Choroid plexus epithelial cell (primary cell): Measurements from ENCODE around the gene THSD7A.

Experiments
- DNase-seq: peaks from one replicate; pipeline ENCODE4 v3.0.0-alpha.2; 2010; ENCODE audit warnings: low read depth
- H3K4me3 ChIP-seq: 2 replicates; pipeline ENCODE4 v1.5.1; 2011; ENCODE audit warnings: low read depth, mild to moderate bottlenecking, control low read depth, low read length, moderate library complexity
- TF ChIP-seq, protein P1 (sequence below): conservative IDR thresholded peaks from 2 replicates; pipeline ENCODE4 v1.5.1; 2011; ENCODE audit warnings: low read depth, mild to moderate bottlenecking, control low read depth, inconsistent platforms, low read length, moderate library complexity

The THSD7A gene

DNA sequence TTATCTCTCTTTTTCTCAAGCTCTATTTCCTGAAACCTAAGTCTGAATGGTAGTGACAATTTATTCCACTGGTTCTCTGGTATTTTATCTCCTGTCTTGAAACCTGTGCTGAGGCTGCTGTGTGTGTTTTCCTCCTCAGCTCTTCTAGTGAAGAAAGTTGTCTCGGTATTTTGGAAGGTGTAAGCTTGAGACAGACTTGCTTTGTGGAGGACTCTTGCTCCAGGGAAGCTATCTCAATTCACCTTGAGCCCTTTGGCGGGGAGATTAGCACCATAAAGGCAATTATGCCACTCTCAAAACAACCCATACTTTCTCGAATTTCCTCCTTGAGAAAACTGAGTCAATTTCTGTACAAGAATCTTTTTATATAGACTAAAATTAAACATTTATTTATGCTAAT is 141.6 kb downstream of the THSD7A start:
- DNase-seq, result no peak
- no peak overlapping the region for H3K4me3 ChIP-seq
- TF ChIP-seq, protein P1, sequence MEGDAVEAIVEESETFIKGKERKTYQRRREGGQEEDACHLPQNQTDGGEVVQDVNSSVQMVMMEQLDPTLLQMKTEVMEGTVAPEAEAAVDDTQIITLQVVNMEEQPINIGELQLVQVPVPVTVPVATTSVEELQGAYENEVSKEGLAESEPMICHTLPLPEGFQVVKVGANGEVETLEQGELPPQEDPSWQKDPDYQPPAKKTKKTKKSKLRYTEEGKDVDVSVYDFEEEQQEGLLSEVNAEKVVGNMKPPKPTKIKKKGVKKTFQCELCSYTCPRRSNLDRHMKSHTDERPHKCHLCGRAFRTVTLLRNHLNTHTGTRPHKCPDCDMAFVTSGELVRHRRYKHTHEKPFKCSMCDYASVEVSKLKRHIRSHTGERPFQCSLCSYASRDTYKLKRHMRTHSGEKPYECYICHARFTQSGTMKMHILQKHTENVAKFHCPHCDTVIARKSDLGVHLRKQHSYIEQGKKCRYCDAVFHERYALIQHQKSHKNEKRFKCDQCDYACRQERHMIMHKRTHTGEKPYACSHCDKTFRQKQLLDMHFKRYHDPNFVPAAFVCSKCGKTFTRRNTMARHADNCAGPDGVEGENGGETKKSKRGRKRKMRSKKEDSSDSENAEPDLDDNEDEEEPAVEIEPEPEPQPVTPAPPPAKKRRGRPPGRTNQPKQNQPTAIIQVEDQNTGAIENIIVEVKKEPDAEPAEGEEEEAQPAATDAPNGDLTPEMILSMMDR, result no peak

DNA sequence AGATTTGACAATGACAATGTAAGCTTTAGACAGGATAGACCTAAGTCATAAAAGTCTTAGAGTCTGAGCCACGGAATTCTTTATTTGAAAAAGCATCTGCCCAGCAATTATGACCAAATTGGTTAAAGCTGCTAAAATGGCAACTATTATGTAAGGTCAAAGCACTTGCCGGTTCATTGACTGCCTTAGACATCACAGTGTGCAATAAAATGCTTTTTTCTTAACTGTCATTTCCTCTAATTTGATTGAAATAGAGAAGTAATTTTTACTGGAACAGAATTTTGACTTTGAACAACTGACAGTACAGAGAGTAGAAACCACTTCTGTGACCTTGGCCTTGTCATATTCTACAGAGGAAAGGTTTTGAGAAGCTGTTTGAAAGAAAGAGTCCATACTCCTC is 142.9 kb downstream of the THSD7A start:
- TF ChIP-seq, protein P1, result no peak
- H3K4me3 ChIP-seq, result no peak overlapping the region
- DNase-seq, result no peak

DNA sequence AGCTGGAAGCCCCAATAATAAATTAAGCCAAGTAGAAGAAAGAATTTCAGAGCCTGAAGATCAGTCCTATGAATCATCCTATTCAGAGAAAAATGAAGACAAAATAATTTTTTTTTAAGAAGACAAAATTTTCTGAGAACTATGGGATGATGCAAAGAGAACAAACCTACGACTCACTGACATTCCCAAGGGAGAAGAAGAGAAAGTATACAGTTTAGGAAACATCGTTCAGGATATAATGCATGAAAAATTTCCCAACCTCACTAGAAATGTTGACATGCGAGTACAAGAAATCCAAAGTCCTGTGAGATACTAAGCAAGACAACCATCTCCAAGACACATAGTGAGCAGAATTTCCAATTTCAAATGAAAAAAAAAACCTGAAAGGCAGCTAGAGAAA is 150.5 kb downstream of the THSD7A start:
- TF ChIP-seq, protein P1, result no peak
- DNase-seq, result no peak
- H3K4me3 ChIP-seq, result no peak overlapping the region

DNA sequence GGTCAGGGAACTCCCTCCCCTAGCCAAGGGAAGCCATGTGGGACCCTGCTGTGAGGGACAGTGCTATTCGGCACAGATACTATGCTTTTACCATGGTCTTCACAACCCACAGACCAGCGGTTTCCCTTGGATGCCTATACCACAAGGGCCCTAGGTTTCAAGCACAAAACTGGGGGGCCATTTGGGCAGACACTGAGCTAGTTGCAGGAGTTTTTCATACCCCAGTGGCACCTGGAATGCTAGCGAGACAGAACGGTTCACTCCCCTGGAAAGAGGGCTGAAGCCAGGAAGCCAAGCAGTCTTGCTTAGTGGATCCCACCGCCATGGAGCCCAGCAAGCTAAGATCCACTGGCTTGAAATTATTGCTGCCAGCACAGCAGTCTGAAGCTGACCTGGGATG is 156.8 kb downstream of the THSD7A start:
- DNase-seq, result no peak
- TF ChIP-seq, protein P1, result no peak
- H3K4me3 ChIP-seq, result no peak overlapping the region

DNA sequence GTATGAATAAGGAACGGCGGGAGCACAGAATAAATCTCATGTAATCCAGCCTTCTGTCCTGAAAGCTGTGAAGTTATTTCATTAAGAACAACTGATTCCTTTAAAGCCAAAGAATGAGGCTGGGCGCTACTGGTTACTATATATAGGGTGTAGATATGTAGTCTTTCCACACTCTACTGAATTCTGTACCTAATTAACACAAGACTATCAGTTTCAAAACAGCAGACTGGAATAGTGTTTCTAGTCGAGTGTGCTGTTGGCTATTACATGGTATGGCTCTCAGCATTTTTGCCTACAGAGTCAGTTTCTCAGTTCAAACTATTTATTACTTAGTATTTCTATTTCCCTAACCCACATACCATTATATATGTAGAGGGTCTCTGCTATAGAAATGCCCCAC is 163.3 kb downstream of the THSD7A start:
- no peak for DNase-seq
- H3K4me3 ChIP-seq, result no peak overlapping the region
- TF ChIP-seq, protein P1, result no peak

DNA sequence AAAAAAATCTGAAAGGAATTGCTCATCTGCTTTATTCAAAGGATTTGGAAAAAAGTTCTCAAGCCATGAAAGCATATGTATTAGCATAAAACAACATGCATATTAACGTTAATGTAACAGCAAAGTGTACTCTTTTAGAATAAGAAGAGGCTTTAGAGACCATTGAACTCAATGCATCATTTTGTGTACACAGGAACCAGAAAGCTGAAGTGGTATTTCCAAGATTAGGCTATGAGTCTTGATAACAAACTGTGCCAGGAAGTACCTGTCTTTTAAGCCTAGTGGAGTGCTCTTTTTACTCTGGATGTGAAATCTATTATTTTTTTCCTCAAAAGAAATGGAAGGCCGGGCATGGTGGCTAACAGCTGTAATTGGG is 164.2 kb downstream of the THSD7A start:
- no peak overlapping the region for H3K4me3 ChIP-seq
- TF ChIP-seq, protein P1, result no peak
- DNase-seq, result no peak

DNA sequence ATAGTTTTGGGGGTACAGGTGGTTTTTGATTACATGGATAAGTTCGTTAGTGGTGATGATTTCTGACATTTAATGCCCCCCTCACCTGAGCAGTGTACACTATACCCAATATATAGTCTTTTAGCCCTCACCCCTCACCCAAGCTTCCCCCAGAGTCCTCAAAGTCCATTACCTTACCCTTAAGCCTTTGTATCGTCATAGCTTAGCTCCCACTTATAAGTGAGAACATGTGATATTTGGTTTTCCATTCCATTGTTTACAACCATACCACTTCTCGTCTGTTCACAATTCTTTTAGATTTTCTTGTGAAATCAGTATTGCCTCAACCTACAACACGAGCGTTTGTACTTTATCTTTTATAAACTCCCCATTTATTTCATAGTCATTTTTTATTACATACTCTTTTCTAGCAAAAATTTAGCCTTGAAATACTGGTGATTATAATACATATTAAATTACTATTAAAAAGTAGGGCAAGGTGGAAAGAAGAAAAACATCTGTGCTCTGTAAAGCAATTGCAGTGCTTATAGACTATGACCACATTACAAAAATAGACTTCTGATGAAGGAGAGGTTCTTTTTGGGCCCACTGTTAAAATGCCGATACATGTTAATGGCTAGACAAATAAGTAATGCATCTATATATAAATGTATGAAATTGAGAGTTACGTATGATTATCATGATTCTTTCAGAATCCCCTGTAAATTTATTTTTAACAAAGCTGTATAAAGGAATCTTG is 164.8 kb downstream of the THSD7A start:
- H3K4me3 ChIP-seq, result no peak overlapping the region
- TF ChIP-seq, protein P1, result no peak
- DNase-seq, result no peak
